OCI-LY1 (cell line): Measurements from ENCODE around the gene CCDC47.

ENCODE experiments used
- CTCF ChIP-seq: fragments of 200-600 bp; sonication (generic), shearing (Covaris generic); IDR thresholded peaks from 2 replicates; pipeline ENCODE4 v1.5.1; 2017; ENCODE audit warnings: mild to moderate bottlenecking, antibody characterized with exemption, low read length, moderate library complexity, mixed read lengths
- EZH2 ChIP-seq: fragments of 200-600 bp; sonication (generic), shearing (Covaris generic); IDR thresholded peaks from 2 replicates; pipeline ENCODE4 v1.8.0; 2017; ENCODE audit warnings: borderline replicate concordance, mixed run types, mild to moderate bottlenecking, antibody characterized with exemption, low read length, moderate library complexity, mixed read lengths

DNA sequence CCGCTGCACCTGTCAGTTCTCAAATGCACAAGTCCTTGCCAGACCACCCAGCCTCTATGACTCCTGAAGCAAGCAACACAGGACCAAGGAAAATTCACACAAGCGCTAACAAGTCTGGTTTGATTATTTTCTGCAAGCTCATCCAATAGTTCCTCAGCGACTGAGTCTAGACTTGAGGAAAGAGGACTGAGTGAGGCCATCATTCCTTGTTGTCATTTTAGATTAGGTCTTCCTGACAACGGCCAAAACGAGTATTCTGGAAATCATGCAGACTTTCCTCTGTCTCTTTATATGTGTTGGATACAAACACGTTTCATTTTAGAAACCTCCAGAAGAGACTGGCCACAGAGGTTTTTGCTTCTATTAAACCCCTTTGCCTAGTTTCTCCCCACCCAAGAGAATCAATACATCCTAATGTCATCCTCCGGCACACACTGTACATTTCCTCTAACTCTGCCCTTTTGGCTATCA is 561 bp downstream of the CCDC47 start:
- TF ChIP-seq CTCF (no peak), EZH2 (no peak)
